AG04450 (cell line): ENCODE results near the gene MAPK14. TPM values are rescaled to one million over a fixed set of nuclear protein-coding genes. Genes with fewer than 3 reads are reported as not detected.

ENCODE experiments used
- CTCF ChIA-PET: fragments of 300-600, 350-600 bp; formaldehyde crosslinking; extraction: SDS; loops from one replicate; lab custom pipeline; 2022; ENCODE audit warnings: antibody characterized with exemption, inconsistent platforms; lab: Charles Lee
- POLR2A ChIA-PET: fragments of 350-600 bp; formaldehyde crosslinking; extraction: SDS; loops from one replicate; lab custom pipeline; 2021; ENCODE audit warnings: antibody characterized with exemption, inconsistent platforms; lab: Yijun Ruan, JAX
- DNase-seq: peaks from one replicate; pipeline ENCODE4 v3.0.0-alpha.2; 2011; ENCODE audit warnings: low read depth, low spot score
- H3K27ac ChIP-seq: one replicate; pipeline ENCODE4 v1.5.1; 2012; ENCODE audit warnings: low read depth, low read length, control low read depth
- H3K27me3 ChIP-seq: one replicate; pipeline ENCODE4 v1.6.0; 2012; ENCODE audit warnings: low read length; ENCODE audit not compliant: control insufficient read depth, insufficient read depth
- H3K4me3 ChIP-seq: 2 replicates; pipeline ENCODE4 v1.5.1; 2011; ENCODE audit warnings: mild to moderate bottlenecking, low read depth, low read length, control low read depth
- H3K9me3 ChIP-seq: 2 replicates; pipeline ENCODE4 v1.5.1; 2012; ENCODE audit warnings: low read length; ENCODE audit not compliant: control insufficient read depth, insufficient read depth
- CTCF ChIP-seq: IDR thresholded peaks from 2 replicates; pipeline ENCODE4 v1.5.1; 2011; ENCODE audit warnings: low read depth, low read length, control low read depth, inconsistent platforms
- polyA plus RNA-seq: library from polyadenylated mRNA; depleted of rRNA; stranded (reverse); fragments of >200 nt; gene quantifications from 2 replicates; pipeline ENCODE4 v1.2.3, GENCODE V29; 2011

The MAPK14 gene
- polyA plus RNA-seq, 1 experiment = 55.7 TPM

- no peak for TF ChIP-seq CTCF
- H3K4me3 ChIP-seq = no peak overlapping the region
- no peaks in the 10 kb centered on the region for H3K27me3 ChIP-seq
- H3K27ac ChIP-seq = no peak overlapping the region
- ChIA-PET POLR2A (no interaction called here), CTCF (no interaction called here)
- DNase-seq = no peak
- H3K9me3 ChIP-seq = no peaks in the 10 kb centered on the region
Observed at GRCh38 chr6:36053878-36054277, 26.3 kb downstream of the MAPK14 start.

GRCh38 chr6:36054415-36054814 is 26.8 kb downstream of the MAPK14 start:
- Histone ChIP-seq H3K4me3 (no peak overlapping the region), H3K27me3 (no peaks in the 10 kb centered on the region), H3K27ac (no peak overlapping the region), H3K9me3 (no peaks in the 10 kb centered on the region)
- no peak for TF ChIP-seq CTCF
- ChIA-PET CTCF (no interaction called here), POLR2A (no interaction called here)
- no peak for DNase-seq

- no peak overlapping the region for H3K27ac ChIP-seq
- H3K4me3 ChIP-seq = no peak overlapping the region
- no peak for DNase-seq
- H3K9me3 ChIP-seq = no peaks in the 10 kb centered on the region
- no peaks in the 10 kb centered on the region for H3K27me3 ChIP-seq
- no peak for TF ChIP-seq CTCF
- POLR2A ChIA-PET = no interaction called here
- CTCF ChIA-PET = interaction anchor here (1.7 to 2.8 kb wide), 2 partner anchors 28 to 40 kb away, joined by 10 to 13 read pairs; partner anchors contain the start of gene MAPK14
Observed at GRCh38 chr6:36054956-36055355, 27.3 kb downstream of the MAPK14 start.

- DNase-seq = no peak
- TF ChIP-seq CTCF = no peak
- no peak overlapping the region for H3K4me3 ChIP-seq
- CTCF ChIA-PET = interaction anchor here (0.6 to 2.8 kb wide), 3 partner anchors 29 to 523 kb away, joined by 4 to 13 read pairs (median 10); partner anchors contain the start of gene MAPK14
- H3K27me3 ChIP-seq = no peaks in the 10 kb centered on the region
- POLR2A ChIA-PET = interaction anchor here (0.6 kb wide), 1 partner anchor 21 kb away, joined by 3 read pairs; no protein-coding TSS in a partner anchor
- no peaks in the 10 kb centered on the region for H3K9me3 ChIP-seq
- no peak overlapping the region for H3K27ac ChIP-seq
Observed at GRCh38 chr6:36056178-36056577, 28.6 kb downstream of the MAPK14 start.

GRCh38 chr6:36061236-36061635 is 33.6 kb downstream of the MAPK14 start:
- H3K27ac ChIP-seq = no peak overlapping the region
- DNase-seq = no peak
- POLR2A ChIA-PET = no interaction called here
- H3K27me3 ChIP-seq = no peaks in the 10 kb centered on the region
- no peak for TF ChIP-seq CTCF
- CTCF ChIA-PET = interaction anchor here (1.6 kb wide), 1 partner anchor 34 kb away, joined by 9 read pairs; no protein-coding TSS in a partner anchor
- no peaks in the 10 kb centered on the region for H3K9me3 ChIP-seq
- H3K4me3 ChIP-seq = no peak overlapping the region
